Measurements from ENCODE around the gene ARSB.

DNA sequence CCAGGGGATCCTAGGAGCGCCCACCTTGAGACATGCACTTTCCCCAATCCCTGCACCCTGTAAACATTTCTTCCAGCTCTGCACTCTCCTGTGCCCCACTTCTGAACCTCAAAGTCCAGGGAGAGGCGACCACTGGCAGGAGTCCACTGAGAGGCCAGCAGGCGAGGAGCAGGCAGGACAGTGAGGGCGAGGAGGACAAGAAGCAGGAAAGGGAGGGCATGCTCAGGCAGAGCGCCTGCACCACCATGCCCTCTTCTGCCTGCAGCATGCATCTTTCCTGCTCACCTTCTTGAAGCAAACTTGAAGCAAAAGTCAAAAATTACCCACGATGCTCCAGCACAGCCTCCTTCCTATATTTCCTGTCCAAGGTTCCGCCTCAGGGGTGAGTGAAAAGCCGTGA, 10.1 kb downstream of the ARSB start:
- TF ChIP-seq, protein P1, sequence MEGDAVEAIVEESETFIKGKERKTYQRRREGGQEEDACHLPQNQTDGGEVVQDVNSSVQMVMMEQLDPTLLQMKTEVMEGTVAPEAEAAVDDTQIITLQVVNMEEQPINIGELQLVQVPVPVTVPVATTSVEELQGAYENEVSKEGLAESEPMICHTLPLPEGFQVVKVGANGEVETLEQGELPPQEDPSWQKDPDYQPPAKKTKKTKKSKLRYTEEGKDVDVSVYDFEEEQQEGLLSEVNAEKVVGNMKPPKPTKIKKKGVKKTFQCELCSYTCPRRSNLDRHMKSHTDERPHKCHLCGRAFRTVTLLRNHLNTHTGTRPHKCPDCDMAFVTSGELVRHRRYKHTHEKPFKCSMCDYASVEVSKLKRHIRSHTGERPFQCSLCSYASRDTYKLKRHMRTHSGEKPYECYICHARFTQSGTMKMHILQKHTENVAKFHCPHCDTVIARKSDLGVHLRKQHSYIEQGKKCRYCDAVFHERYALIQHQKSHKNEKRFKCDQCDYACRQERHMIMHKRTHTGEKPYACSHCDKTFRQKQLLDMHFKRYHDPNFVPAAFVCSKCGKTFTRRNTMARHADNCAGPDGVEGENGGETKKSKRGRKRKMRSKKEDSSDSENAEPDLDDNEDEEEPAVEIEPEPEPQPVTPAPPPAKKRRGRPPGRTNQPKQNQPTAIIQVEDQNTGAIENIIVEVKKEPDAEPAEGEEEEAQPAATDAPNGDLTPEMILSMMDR (IDR thresholded peaks at IDR 0.05): no peak
- TF ChIP-seq ZFX (IDR thresholded peaks at IDR 0.05; ENCODE audit: borderline replicate concordance): no peak

Data from 22Rv1 (cell line).